ENCODE data around the gene NPIPA5.
"Not testable (repeated sequence)": the region's sequence is repeated elsewhere in the genome, so short reads cannot be mapped to it uniquely, and the experiment has no call there.

Gene NPIPA5

GRCh38 chr16:15393025-15393424 lies 14.9 kb upstream of the NPIPA5 start:
- in situ Hi-C loops (cut with MboI; ENCODE audit: low sequenced_read_pairs), result not testable (repeated sequence)

DNA sequence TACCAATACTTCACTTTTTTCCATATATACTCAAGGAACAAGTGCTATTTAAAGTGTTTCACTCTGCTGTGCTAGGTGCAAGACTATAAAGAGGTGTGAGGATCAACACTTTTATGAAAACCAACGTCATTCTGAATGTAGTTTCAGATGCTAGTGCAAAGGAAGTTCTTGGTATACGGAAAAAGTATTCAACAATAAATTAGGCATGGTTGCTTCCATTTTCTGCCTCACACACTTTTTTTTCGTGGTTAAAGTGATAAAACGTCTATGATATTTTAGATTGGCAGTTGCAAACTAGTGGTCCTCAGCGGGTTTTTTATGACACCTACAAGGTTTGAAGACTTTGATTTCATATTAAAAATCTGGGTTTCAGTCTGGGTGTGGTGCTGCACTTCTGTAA lies 11.8 kb upstream of the NPIPA5 start:
- in situ Hi-C loops (cut with MboI; ENCODE audit: low sequenced_read_pairs), result not testable (repeated sequence)

- in situ Hi-C loops (cut with MboI; ENCODE audit: low sequenced_read_pairs), result not testable (repeated sequence)
Measured at GRCh38 chr16:15388060-15388459, 10.0 kb upstream of the NPIPA5 start.

GRCh38 chr16:15382810-15383209 lies 4.7 kb upstream of the NPIPA5 start:
- in situ Hi-C loops (cut with MboI; ENCODE audit: low sequenced_read_pairs), result not testable (repeated sequence)

GRCh38 chr16:15357495-15357894 lies 20.6 kb downstream of the NPIPA5 start:
- in situ Hi-C loops (cut with MboI; ENCODE audit: low sequenced_read_pairs), result not testable (repeated sequence)

- in situ Hi-C loops (cut with MboI; ENCODE audit: low sequenced_read_pairs), result not testable (repeated sequence)
Measured at GRCh38 chr16:15354846-15355245, 23.2 kb downstream of the NPIPA5 start.

- in situ Hi-C loops (cut with MboI; ENCODE audit: low sequenced_read_pairs), result not testable (repeated sequence)
Measured at GRCh38 chr16:15352852-15353251, 25.2 kb downstream of the NPIPA5 start.

GRCh38 chr16:15351745-15352144 lies 26.3 kb downstream of the NPIPA5 start:
- in situ Hi-C loops (cut with MboI; ENCODE audit: low sequenced_read_pairs), result not testable (repeated sequence)

DNA sequence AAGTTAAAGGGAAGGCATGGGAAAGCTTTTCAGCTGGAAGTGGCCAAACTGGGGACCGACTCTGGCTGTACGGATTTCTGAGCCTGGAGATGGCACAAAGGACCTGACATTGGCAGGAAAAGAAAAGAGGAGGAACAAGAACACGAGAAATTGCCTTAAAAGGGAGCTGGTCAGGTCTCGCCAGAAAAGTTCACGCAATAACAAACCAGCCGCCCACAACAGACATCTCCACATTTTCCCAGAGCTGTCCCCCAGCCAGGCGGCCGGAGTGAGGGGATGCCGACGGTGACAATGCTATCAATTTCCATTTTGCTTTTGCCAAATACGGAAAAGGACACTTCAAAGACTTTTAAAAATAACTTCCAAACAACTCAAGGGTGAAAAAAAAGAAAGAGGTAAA lies 26.8 kb downstream of the NPIPA5 start:
- in situ Hi-C loops (cut with MboI; ENCODE audit: low sequenced_read_pairs), result not testable (repeated sequence)

DNA sequence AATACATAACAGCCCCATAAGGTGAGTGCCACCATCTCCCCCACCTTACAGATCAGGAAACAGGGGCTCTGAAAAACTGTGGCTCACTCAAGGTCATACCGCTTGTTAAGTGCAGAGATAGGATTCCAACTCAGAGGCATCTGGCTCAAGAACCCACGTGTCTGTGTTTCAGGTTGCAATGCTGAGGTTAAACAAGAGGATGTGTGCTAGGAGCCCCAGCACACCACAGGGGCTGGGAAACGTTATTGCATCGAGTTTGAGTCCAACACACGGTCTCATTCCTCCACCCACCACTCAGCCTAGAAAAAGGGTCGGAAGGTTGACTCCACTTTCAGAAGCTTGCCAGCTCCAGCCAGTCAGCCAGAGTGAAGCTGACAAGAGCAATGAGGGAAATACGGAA lies 29.4 kb downstream of the NPIPA5 start:
- in situ Hi-C loops (cut with MboI; ENCODE audit: low sequenced_read_pairs), result not testable (repeated sequence)

DNA sequence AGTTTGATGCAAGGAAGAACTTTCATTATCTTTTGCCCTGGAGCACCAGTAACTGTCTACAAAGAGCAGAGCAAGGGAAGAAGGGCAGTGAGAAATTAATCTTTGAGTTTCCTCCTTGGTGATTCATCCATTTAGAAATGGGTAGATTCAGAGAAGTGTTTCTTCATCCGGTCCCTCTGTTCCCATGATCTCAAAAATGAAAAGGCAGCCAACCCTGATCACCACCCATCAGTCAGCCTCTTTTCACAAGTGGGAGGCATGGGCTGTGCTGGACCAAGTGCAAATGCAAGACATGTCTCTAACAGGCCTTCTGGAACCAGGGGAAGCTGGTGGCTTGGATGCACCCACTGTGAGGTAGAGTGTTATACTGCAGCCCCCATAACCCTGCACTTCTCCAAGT lies 35.8 kb downstream of the NPIPA5 start:
- in situ Hi-C loops (cut with MboI; ENCODE audit: low sequenced_read_pairs), result not testable (repeated sequence)

- in situ Hi-C loops (cut with MboI; ENCODE audit: low sequenced_read_pairs), result not testable (repeated sequence)
Measured at GRCh38 chr16:15338986-15339385, 39.1 kb downstream of the NPIPA5 start.

DNA sequence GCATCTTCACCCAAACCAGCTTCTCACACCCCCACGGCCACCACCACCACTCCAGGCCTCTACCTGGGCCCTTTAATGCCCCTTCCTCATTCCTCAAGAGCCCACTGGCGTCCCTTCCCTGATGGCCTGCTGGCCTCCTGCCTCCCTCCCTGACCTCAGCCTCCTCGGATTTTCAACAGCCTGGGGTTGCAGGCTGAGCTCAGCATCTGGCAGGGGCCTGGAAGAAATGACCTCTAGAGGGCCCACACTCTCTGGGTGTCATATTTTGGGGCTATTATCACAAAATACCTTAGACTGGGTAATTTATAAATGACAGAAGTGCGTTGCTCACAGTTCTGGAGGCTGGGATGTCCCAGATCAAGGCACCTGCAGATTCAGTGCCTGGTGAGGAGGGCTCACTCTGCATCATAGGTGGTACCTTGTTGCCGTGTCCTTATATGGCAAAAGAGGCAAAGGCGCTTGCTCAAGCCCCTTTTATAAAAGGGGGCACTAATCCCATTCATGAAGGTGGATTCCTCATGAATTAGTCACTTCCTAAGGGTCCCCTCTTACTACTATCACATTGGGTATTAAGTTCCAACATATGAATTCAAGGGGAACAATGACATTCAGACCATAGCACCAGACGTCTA lies 40.0 kb downstream of the NPIPA5 start:
- in situ Hi-C loops (cut with MboI; ENCODE audit: low sequenced_read_pairs), result not testable (repeated sequence)

DNA sequence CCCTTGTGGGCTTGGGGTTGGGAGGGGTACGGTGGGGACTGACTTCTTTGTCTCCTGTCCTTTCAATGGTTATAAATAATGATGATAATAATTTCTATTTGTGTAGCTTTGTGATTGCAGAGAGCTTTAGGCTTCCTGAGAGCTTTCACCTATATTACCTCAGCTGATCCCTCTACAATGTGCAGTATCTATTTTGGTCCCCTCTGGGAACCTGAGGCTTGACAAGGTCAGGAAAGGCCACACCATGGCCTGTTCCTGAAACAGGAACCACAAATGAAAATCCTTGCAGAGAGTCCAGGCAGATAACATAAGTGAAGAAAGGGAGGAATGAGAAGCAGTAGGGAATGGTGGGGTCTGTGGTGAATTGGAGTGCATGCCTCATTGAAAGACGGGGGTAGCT lies 42.5 kb downstream of the NPIPA5 start:
- in situ Hi-C loops (cut with MboI; ENCODE audit: low sequenced_read_pairs), result not testable (repeated sequence)

DNA sequence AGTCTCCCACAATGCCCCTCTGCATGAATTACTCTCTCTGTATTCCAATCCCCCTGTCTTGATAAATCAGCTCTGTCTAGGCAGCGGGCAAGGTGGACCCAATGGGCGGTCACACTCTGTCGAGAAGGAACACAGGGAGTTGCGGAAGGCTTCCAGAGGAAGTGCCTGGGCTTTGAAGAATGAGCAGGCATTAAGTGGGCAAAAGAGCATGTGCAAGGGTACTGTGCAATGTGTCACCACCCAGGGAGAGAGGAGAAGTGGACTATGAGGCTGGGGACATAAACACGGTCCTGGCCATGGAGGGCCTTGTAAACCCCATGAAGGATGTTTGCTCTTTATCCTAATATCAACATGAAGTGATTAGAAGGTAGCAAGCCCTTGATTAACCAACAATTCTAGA lies 44.1 kb downstream of the NPIPA5 start:
- in situ Hi-C loops (cut with MboI; ENCODE audit: low sequenced_read_pairs), result not testable (repeated sequence)

DNA sequence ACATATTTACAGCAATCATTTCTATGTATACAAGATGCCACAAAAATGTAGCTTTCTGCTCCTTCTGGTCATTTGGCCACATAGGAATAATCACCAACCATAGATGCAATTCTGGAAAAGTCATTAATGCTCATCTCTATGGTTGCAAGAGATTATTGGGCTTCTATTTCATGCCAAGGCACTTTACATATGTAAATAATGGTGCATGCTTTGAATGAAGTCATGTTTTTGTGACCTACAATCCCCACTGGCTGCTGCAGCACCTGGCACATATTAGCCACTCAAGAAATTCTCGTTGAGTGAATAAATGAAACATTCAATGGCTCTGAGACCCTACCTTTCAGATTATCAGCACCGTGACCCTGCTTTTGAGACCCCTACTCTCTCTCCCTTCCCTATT lies 47.1 kb downstream of the NPIPA5 start:
- in situ Hi-C loops (cut with MboI; ENCODE audit: low sequenced_read_pairs), result not testable (repeated sequence)

DNA sequence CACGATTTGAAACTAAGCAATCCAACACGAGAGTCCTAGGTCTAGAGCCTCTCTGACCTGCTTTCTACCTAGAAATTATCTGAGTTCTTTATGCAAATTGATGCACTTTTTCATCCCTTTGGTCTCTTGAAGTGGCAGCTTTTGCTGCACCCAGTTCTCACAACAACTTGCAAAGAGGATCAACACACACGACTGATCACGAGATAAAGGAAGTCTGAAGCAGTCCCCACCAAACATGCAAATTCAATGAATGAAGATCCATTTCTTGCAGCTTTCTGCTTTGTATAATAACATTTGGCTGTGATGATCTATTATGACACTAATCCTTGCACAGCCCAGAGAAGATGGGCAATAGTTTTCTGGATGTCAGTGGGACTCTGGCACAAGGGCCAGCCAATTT lies 53.1 kb downstream of the NPIPA5 start:
- in situ Hi-C loops (cut with MboI; ENCODE audit: low sequenced_read_pairs), result not testable (repeated sequence)

GRCh38 chr16:15323373-15323772 lies 54.7 kb downstream of the NPIPA5 start:
- in situ Hi-C loops (cut with MboI; ENCODE audit: low sequenced_read_pairs), result not testable (repeated sequence)

GRCh38 chr16:15321221-15321620 lies 56.9 kb downstream of the NPIPA5 start:
- in situ Hi-C loops (cut with MboI; ENCODE audit: low sequenced_read_pairs), result not testable (repeated sequence)

- in situ Hi-C loops (cut with MboI; ENCODE audit: low sequenced_read_pairs), result not testable (repeated sequence)
Measured at GRCh38 chr16:15314562-15314961, 63.5 kb downstream of the NPIPA5 start.

Data from HL-60/S4 treated with retinoic acid at 250 ng/mL for 4 days and 3 days (cell line).